Adrenal gland (tissue), 5 donors: ENCODE results near the gene PHACTR3.

ENCODE experiments used
- CTCF ChIP-seq, 6 experiments: fragments of 450-650 bp in 4 of 6; fragments of 200-600 bp in 2 of 6; sonication (generic) in 1 of 6; IDR thresholded peaks; 1 replicate in 5 of 6; 2 replicates in 1 of 6; pipeline versions ENCODE4 v1.5.1 to v1.8.0; 2016 to 2021; ENCODE audit warnings: antibody characterized with exemption in 6 of 6, mild to moderate bottlenecking in 2 of 6, moderate library complexity in 1 of 6
- POLR2A ChIP-seq, 2 donors: fragments of 450-650 bp; IDR thresholded peaks; one replicate each; pipeline ENCODE4 v1.6.1; 2017; ENCODE audit warnings: antibody characterized with exemption in 2 of 2, mild to moderate bottlenecking in 2 of 2, moderate library complexity in 1 of 2
- donor health status: DM: no; HTN: no; CAD: no.

- TF ChIP-seq CTCF (IDR thresholded peaks at IDR 0.05) (no peak), POLR2A (IDR thresholded peaks at IDR 0.05) (no peak)
These were observed 269.1 kb downstream of the PHACTR3 start for GRCh38 chr20:59873409-59873808.
